ENCODE data around the gene WDR41.

Gene WDR41

DNA sequence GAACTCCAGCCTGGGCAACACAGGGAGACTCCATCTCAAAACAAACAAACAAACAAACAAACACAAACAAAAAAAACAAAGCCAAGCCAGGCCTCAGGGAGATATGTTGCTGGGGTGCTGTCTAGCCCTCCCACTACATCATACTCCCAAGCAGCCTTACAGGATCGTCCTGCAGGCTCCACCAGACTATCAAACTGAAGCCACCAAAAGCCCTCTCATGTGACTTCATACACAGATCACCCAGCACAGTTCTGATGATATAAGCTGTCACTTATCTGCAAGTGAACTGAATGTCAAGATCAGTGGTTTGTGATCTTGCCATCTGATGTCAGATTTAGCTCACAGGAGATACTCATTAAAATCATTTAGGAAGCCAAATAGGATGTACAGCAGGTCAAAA, 43.3 kb downstream of the WDR41 start:
- DNase-seq (ENCODE audit: low spot score) = no peak

- DNase-seq (ENCODE audit: low spot score) = no peak
Measured at GRCh38 chr5:77444356-77444755, 47.8 kb downstream of the WDR41 start.

- DNase-seq (ENCODE audit: low spot score) = no peak
Measured at GRCh38 chr5:77443670-77444069, 48.4 kb downstream of the WDR41 start.

GRCh38 chr5:77438071-77438470, 54.0 kb downstream of the WDR41 start:
- no peak for DNase-seq (ENCODE audit: low spot score)

- DNase-seq (ENCODE audit: low spot score) = no peak
Measured at GRCh38 chr5:77437194-77437593, 54.9 kb downstream of the WDR41 start.

DNA sequence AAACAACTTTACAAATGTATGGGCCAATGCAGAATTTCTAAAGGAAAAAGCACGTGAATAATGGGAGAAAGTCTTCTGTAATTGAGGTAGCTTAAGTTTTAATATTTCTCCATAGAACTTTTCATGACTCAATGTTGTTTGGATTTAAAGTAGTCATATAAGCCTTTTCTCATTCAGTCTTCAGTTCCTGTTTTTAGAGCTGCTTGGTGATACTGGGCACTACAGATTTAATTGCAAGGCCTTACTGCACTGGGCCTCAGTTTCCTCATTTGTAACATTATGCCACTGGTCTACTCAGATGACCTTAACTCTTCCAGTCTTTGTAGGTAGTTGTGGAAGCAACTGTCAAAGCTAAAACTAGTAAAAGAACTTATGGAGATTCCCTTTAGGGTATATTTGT, 60.4 kb downstream of the WDR41 start:
- DNase-seq (ENCODE audit: low spot score) = no peak

GRCh38 chr5:77431286-77431685, 60.8 kb downstream of the WDR41 start:
- peak; percentile 36 for DNase-seq (ENCODE audit: low spot score)

DNA sequence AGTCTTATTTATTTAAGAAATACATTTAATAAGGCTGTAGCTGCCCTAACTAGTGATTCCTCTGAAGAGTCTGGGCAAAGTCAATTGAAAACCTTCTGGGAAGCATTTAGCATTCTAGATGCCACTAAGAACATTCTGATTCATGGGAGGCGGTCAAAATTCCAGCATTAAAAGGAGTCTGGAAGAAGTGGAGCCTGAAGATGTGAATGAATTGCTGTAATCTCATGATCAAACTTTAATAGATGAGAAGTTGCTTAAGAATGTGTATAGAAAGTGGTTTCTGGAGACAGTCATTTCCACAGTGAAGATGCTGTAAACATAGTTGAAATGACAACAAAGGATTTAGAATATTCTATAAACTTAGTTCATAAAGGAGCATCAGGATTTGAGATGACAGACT, 61.4 kb downstream of the WDR41 start:
- DNase-seq (ENCODE audit: low spot score) = no peak

DNA sequence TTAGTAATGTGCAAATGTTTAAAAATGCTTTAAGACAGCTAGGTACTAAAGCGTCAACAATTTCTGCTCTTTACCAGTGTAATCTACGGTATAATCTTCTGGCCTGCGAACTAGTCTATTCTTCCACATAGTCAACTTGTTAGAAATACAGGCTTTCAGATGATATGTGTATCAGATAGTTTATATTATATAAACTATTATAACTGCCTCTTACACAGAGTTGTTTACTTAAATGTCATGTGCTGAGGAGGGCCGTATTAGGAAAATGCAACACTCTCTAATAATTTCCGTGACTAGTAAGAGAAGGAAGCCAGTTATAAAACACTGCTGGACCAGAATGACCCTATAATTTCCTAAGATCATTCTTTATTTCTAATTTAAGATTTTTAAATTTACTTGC, 63.6 kb downstream of the WDR41 start:
- DNase-seq (ENCODE audit: low spot score) = no peak

DNA sequence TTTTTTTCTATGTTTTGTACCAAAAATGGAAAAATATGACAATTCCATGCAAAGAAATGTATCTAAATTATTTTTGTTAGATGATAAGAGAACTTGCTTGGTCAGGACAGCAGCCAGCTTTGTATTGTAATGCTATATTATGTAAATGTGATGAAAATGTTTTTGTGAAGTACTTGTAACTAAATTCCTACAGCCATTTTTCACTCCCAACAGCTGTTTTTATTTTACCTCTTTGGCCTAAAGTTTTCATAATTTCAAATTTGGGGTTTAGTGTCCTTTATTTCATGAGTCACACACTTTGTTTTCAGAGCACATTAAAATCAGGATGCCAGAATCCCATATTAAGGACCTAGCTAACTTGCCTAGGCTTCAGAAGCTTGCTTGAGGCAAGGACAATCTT, 64.1 kb downstream of the WDR41 start:
- DNase-seq (ENCODE audit: low spot score) = no peak

GRCh38 chr5:77426670-77427069, 65.4 kb downstream of the WDR41 start:
- DNase-seq (ENCODE audit: low spot score) = no peak

DNA sequence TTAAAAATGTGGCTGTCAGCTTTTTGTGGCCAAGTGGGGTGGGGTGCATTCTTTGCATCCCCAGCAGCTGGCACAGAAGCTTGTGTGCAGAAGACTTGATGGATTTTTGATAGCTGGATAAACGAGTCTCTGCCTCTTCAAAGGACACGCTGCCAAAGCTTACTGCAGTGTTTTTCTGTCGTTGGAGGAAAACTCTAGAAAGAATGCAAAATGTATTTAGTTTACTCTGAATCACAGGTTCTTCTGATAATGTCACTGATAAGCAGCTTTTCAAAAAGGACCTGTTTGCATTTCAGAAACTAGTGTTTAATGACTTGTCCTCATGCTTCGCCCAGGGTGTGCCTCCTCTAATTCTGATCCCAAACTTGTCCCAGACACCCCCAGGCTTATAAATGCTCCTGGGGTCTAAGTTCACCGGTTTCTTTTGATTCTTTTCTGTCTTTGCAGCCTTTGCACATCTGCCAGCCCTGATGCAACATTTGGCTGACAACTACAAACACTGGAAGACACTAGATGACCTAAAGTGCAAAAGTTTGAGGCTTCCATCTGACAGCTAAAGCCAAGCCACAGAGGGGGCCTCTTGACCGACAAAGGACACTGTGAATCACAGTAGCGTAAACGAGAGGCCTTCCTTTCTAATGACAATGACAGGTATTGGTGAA, 66.0 kb downstream of the WDR41 start:
- DNase-seq (ENCODE audit: low spot score) = no peak

GRCh38 chr5:77425420-77425819, 66.7 kb downstream of the WDR41 start:
- DNase-seq (ENCODE audit: low spot score) = no peak

DNA sequence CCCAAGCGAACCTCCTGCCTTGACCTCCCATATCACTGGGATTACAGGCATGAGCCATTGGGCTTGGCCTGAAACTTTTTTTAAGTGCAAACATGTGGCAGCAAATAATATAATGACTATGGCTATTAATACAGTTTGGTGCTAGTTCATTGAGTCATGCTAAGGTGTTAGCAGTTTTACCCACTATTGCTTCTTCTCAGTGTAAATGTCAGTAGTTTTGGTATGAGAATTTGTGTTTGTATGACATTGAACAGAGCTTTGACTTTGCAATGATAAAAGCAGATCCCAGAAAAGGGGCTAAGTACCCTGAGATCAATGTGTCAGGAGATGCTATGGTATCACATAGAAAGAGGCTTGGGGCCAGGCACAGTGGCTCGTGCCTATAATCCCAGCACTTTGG, 67.2 kb downstream of the WDR41 start:
- no peak for DNase-seq (ENCODE audit: low spot score)

DNA sequence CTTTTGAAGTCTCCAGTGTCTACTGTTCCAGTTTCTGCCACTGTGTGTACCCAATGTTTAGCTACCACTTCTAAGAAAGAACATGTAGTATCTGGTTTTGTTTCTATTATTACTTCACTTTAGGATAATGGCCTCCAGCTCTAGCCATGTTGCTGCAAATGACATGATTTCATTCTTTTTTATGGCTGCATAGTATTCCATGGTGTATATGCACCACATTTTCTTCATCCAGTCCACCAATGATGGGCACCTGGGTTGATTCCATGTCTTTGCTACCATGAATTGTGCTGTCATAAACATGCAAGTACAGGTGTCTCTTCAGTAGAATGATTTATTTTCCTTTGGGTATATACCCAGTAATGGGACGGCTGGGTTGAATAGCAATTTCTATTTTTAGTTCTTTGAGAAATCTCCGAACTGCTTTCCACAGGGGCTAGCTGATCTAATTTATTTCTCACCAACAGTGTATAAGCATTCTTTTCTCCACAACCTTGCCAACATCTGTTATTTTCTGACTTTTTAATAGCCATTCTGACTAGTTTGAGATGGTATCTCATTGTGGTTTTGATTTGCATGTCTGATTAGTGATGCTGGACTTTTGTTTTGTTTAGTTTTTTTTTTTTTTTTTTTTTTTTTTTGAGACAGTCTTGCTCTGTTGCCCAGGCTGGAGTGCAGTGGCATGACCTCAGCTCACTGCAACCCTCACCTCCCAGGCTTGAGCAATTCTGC, 68.9 kb downstream of the WDR41 start:
- no peak for DNase-seq (ENCODE audit: low spot score)

GRCh38 chr5:77420940-77421339, 71.2 kb downstream of the WDR41 start:
- no peak for DNase-seq (ENCODE audit: low spot score)

DNA sequence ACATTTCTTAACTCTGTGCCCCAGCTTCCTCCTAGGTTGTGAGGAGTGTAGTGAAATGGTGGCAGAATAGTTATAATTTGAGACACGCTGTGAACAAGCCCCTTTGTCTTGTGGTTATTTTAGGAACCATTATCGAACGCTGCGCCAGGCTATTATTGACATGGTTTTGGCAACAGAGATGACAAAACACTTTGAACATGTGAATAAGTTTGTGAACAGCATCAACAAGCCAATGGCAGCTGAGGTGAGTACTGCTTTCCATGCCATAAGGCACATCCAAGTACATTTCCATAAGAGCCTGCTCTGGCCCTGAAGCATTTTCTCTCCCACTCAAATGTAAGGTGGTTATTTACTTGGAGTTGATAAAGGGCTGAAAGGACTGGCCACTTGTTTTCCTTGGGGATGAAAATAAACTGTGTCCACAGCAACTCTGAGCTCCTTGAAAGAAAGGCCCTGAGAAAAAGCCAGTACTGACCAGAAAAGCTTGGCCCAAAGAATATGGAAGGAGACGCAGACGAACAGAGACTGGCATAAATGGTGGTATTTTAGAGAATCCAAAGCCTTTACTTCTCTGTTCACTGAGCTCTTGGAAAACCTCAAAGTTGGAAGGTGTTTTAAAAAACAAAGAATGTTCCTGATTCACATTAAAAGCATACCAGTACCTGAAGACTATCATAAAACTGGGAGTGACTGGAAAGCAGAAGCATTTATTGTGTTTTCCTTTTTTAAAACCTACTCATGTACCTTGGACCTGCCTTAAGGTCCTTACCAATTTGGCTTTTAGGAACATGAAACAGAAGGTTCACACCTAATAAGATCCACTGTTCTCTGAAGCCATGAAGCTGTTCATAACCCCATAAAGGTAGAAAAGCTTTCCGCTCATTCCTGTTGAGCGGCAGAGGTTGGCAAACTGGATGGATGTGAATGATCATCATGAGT, 72.2 kb downstream of the WDR41 start:
- DNase-seq (ENCODE audit: low spot score) = no peak

DNA sequence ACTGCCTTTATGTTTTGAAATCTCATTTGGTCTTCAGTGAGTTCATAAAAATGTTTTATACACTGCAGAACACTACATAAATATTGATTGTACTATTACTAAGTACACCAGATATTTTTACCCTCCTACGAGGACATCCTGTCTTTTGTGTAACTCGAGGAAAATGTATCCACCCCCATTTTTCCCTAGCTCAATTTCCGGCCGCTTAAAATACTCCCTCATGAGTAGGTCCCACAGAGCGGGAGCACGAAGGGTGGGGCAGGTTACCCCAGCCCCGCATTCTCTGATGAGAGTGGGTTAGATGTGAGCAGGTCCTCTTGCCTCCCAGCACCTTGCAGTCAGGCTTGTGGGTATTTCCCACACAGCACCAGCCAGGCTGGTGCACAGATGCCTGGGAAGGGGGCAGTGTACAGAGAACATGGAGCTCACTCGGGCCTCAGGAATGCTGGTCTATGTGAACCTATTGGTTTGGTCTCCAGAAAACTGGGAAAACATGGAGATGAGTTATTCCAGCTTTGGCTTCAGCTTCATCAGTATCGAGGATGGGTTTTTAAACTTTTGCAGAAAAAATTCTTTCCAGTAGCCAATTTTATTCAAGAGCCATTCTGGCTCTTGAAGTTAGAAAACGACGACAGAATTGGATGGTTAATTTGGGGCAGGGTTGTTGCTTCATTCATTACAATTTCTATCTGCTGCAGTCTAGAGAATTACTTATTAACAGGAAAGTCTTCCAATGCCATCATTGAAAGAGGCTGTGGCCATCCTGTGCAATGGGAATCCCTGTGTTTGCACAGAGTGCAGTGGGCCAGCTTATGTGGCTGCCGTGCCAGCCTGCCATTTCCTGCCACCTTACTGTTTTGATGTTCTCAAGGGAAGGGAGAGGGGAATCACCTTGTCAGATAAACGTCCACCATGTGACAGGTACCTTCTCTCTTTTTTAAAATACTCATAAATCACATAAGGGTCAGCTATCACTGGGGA, 73.2 kb downstream of the WDR41 start:
- DNase-seq (ENCODE audit: low spot score) = no peak

DNA sequence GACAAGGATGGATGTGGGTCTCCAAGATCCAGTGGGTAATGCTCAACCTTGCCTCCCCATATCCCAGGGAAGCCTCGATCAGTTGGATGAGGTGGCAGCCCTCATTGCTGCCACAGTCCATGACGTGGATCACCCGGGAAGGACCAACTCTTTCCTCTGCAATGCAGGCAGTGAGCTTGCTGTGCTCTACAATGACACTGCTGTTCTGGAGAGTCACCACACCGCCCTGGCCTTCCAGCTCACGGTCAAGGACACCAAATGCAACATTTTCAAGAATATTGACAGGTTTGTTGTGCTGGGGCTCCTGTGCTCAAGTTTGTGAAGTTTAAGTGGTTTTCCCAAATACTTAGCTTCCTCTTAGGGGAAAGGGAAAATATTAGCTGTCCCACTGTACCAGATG, 74.0 kb downstream of the WDR41 start:
- DNase-seq (ENCODE audit: low spot score) = no peak

DNA sequence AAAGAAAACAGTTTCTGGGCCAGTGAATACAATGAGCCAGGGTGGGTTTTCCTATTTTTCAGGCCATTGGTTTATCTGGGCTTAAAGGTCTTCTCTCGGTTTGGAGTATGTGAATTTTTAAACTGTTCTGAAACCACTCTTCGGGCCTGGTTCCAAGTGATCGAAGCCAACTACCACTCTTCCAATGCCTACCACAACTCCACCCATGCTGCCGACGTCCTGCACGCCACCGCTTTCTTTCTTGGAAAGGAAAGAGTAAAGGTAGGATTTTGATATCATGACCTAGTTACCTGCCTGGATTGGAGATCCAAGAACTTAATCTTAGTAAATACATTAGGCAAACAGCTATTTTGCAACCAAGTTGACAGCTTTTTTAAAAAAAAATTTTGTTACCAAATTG, 79.1 kb downstream of the WDR41 start:
- DNase-seq (ENCODE audit: low spot score) = no peak

GRCh38 chr5:77409870-77410621, 82.1 kb downstream of the WDR41 start:
- no peak for DNase-seq (ENCODE audit: low spot score)

Measured in LoVo (cell line).